SK-N-SH treated with all-trans-retinoic acid at 6 μM for 48 hours (cell line): ENCODE data around the gene RNF43.

Source experiments
- ATAC-seq: fragments of 200-7000 bp; cut with Tn5 transposase; 3 replicates; pipeline ENCODE4 v1.9.1; 2020; ENCODE audit warnings: mild to moderate bottlenecking, moderate library complexity
- BACH2 ChIP-seq: fragments of 250-450 bp; sonication (Bioruptor Pico); IDR thresholded peaks from 2 replicates; pipeline ENCODE4 v1.9.0; 2021; ENCODE audit warnings: mild to moderate bottlenecking, borderline replicate concordance
- CSDC2 ChIP-seq: fragments of 250-450 bp; sonication (Bioruptor Pico); IDR thresholded peaks from 2 replicates; pipeline ENCODE4 v1.5.0; 2020; ENCODE audit warnings: mild to moderate bottlenecking, moderate library complexity
- ESRRG ChIP-seq: fragments of 250-450 bp; sonication (Bioruptor Pico); IDR thresholded peaks from 2 replicates; pipeline ENCODE4 v1.6.1; 2021; ENCODE audit warnings: mild to moderate bottlenecking
- GLIS3 ChIP-seq: fragments of 250-450 bp; sonication (Bioruptor Pico); IDR thresholded peaks from 2 replicates; pipeline ENCODE4 v1.5.0; 2020; ENCODE audit warnings: mild to moderate bottlenecking, moderate library complexity
- ISL1 ChIP-seq: fragments of 250-450 bp; sonication (Bioruptor Pico); IDR thresholded peaks from 2 replicates; pipeline ENCODE4 v2.1.2; 2022; ENCODE audit warnings: mild to moderate bottlenecking, moderate library complexity
- OSR1 ChIP-seq: fragments of 250-450 bp; sonication (Bioruptor Pico); IDR thresholded peaks from 2 replicates; pipeline ENCODE4 v1.8.0; 2022; ENCODE audit warnings: moderate library complexity, mild to moderate bottlenecking, inconsistent platforms
- PPARA ChIP-seq: fragments of 250-450 bp; sonication (Bioruptor Pico); IDR thresholded peaks from 2 replicates; pipeline ENCODE4 v1.5.0; 2020; ENCODE audit warnings: mild to moderate bottlenecking, borderline replicate concordance
- RARB ChIP-seq: fragments of 250-450 bp; sonication (Bioruptor Pico); IDR thresholded peaks from 2 replicates; pipeline ENCODE4 v1.8.0; 2021; ENCODE audit warnings: mild to moderate bottlenecking, moderate library complexity
- SNAI2 ChIP-seq: fragments of 250-450 bp; sonication (Bioruptor Pico); IDR thresholded peaks from 2 replicates; pipeline ENCODE4 v1.5.0; 2020; ENCODE audit warnings: mild to moderate bottlenecking, moderate library complexity
- TOX ChIP-seq: fragments of 250-450 bp; sonication (Bioruptor Pico); IDR thresholded peaks from 2 replicates; pipeline ENCODE4 v1.8.0; 2021; ENCODE audit warnings: mild to moderate bottlenecking, moderate library complexity, borderline replicate concordance
- ZC3H10 ChIP-seq: fragments of 250-450 bp; sonication (Bioruptor Pico); IDR thresholded peaks from 2 replicates; pipeline ENCODE4 v1.5.1; 2021; ENCODE audit warnings: mild to moderate bottlenecking, moderate library complexity
- ZFP3 ChIP-seq: fragments of 250-450 bp; sonication (Bioruptor Pico); IDR thresholded peaks from 2 replicates; pipeline ENCODE4 v1.5.0; 2020; ENCODE audit warnings: mild to moderate bottlenecking, moderate library complexity
- ZFP30 ChIP-seq: fragments of 450-650 bp; formaldehyde crosslinking; IDR thresholded peaks from 2 replicates; pipeline ENCODE4 v1.5.0; 2022; ENCODE audit warnings: mild to moderate bottlenecking, moderate library complexity
- ZNF565 ChIP-seq: fragments of 450-650 bp; formaldehyde crosslinking; conservative IDR thresholded peaks from 2 replicates; pipeline ENCODE4 v1.5.0; 2020; ENCODE audit warnings: low read depth, mild to moderate bottlenecking, moderate library complexity
- ZNF70 ChIP-seq: fragments of 450-650 bp; formaldehyde crosslinking; IDR thresholded peaks from 2 replicates; pipeline ENCODE4 v1.5.0; 2020; ENCODE audit warnings: mild to moderate bottlenecking, moderate library complexity
- ZNF8 ChIP-seq: fragments of 450-650 bp; formaldehyde crosslinking; IDR thresholded peaks from 2 replicates; pipeline ENCODE4 v1.5.0; 2020; ENCODE audit warnings: mild to moderate bottlenecking, moderate library complexity
- TF ChIP-seq, protein P1 (sequence below): fragments of 250-450 bp; sonication (Bioruptor Pico); IDR thresholded peaks from 2 replicates; pipeline ENCODE4 v1.8.0; 2020; ENCODE audit warnings: mild to moderate bottlenecking, moderate library complexity, borderline replicate concordance
- TF ChIP-seq, protein P2 (sequence below): fragments of 250-450 bp; sonication (Bioruptor Pico); IDR thresholded peaks from 2 replicates; pipeline ENCODE4 v1.5.1; 2020; ENCODE audit warnings: low read depth, mild to moderate bottlenecking, moderate library complexity
- TF ChIP-seq, protein P3 (sequence below): fragments of 250-450 bp; sonication (Bioruptor Pico); IDR thresholded peaks from 2 replicates; pipeline ENCODE4 v1.5.0; 2020; ENCODE audit warnings: mild to moderate bottlenecking, moderate library complexity
- TF ChIP-seq, protein P4 (sequence below): fragments of 250-450 bp; sonication (Bioruptor Pico); IDR thresholded peaks from 2 replicates; pipeline ENCODE4 v1.5.1; 2021; ENCODE audit warnings: mild to moderate bottlenecking, moderate library complexity
- TF ChIP-seq, protein P5 (sequence below): fragments of 250-450 bp; sonication (Bioruptor Pico); IDR thresholded peaks from 2 replicates; pipeline ENCODE4 v1.8.0; 2021; ENCODE audit warnings: low read depth, mild to moderate bottlenecking, moderate library complexity, borderline replicate concordance

RNF43 gene

DNA sequence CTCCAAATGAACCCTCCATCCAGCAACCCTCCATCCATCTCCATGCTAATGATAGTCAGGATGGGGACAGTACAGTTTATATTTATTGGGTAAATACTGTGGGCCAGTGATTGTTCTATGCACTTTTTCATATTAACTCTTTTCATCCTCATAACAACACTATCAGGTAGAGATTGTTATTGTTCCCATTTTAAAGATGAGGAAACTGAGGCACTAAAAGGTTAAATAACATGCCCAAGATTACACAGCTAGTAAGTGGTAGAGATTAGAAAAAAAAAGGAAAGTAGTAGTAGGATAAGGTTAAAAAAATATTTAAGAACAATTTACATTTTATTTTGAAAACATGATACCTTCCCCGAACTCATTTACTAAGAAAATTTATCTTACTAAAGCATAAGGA, 43.4 kb downstream of the RNF43 start:
- ATAC-seq, result no peak
- TF ChIP-seq, protein P1, sequence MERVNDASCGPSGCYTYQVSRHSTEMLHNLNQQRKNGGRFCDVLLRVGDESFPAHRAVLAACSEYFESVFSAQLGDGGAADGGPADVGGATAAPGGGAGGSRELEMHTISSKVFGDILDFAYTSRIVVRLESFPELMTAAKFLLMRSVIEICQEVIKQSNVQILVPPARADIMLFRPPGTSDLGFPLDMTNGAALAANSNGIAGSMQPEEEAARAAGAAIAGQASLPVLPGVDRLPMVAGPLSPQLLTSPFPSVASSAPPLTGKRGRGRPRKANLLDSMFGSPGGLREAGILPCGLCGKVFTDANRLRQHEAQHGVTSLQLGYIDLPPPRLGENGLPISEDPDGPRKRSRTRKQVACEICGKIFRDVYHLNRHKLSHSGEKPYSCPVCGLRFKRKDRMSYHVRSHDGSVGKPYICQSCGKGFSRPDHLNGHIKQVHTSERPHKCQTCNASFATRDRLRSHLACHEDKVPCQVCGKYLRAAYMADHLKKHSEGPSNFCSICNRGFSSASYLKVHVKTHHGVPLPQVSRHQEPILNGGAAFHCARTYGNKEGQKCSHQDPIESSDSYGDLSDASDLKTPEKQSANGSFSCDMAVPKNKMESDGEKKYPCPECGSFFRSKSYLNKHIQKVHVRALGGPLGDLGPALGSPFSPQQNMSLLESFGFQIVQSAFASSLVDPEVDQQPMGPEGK, result no peak
- no peak for TF ChIP-seq OSR1 (CRISPR knock-in tag)
- TF ChIP-seq ISL1, result no peak
- TF ChIP-seq, protein P2, sequence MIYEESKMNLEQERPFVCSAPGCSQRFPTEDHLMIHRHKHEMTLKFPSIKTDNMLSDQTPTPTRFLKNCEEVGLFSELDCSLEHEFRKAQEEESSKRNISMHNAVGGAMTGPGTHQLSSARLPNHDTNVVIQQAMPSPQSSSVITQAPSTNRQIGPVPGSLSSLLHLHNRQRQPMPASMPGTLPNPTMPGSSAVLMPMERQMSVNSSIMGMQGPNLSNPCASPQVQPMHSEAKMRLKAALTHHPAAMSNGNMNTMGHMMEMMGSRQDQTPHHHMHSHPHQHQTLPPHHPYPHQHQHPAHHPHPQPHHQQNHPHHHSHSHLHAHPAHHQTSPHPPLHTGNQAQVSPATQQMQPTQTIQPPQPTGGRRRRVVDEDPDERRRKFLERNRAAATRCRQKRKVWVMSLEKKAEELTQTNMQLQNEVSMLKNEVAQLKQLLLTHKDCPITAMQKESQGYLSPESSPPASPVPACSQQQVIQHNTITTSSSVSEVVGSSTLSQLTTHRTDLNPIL (CRISPR knock-in tag), result no peak
- TF ChIP-seq, protein P3, sequence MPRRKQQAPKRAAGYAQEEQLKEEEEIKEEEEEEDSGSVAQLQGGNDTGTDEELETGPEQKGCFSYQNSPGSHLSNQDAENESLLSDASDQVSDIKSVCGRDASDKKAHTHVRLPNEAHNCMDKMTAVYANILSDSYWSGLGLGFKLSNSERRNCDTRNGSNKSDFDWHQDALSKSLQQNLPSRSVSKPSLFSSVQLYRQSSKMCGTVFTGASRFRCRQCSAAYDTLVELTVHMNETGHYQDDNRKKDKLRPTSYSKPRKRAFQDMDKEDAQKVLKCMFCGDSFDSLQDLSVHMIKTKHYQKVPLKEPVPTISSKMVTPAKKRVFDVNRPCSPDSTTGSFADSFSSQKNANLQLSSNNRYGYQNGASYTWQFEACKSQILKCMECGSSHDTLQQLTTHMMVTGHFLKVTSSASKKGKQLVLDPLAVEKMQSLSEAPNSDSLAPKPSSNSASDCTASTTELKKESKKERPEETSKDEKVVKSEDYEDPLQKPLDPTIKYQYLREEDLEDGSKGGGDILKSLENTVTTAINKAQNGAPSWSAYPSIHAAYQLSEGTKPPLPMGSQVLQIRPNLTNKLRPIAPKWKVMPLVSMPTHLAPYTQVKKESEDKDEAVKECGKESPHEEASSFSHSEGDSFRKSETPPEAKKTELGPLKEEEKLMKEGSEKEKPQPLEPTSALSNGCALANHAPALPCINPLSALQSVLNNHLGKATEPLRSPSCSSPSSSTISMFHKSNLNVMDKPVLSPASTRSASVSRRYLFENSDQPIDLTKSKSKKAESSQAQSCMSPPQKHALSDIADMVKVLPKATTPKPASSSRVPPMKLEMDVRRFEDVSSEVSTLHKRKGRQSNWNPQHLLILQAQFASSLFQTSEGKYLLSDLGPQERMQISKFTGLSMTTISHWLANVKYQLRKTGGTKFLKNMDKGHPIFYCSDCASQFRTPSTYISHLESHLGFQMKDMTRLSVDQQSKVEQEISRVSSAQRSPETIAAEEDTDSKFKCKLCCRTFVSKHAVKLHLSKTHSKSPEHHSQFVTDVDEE, result no peak
- no peak for TF ChIP-seq ZNF8 (CRISPR knock-in tag)
- TF ChIP-seq, protein P4, sequence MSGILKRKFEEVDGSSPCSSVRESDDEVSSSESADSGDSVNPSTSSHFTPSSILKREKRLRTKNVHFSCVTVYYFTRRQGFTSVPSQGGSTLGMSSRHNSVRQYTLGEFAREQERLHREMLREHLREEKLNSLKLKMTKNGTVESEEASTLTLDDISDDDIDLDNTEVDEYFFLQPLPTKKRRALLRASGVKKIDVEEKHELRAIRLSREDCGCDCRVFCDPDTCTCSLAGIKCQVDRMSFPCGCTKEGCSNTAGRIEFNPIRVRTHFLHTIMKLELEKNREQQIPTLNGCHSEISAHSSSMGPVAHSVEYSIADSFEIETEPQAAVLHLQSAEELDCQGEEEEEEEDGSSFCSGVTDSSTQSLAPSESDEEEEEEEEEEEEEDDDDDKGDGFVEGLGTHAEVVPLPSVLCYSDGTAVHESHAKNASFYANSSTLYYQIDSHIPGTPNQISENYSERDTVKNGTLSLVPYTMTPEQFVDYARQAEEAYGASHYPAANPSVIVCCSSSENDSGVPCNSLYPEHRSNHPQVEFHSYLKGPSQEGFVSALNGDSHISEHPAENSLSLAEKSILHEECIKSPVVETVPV (CRISPR knock-in tag), result no peak
- no peak for TF ChIP-seq RARB (CRISPR knock-in tag)
- TF ChIP-seq PPARA (CRISPR knock-in tag), result no peak
- TF ChIP-seq ZC3H10 (CRISPR knock-in tag), result no peak
- no peak for TF ChIP-seq ZNF70
- TF ChIP-seq SNAI2 (CRISPR knock-in tag), result no peak
- TF ChIP-seq TOX, result no peak
- TF ChIP-seq, protein P5, sequence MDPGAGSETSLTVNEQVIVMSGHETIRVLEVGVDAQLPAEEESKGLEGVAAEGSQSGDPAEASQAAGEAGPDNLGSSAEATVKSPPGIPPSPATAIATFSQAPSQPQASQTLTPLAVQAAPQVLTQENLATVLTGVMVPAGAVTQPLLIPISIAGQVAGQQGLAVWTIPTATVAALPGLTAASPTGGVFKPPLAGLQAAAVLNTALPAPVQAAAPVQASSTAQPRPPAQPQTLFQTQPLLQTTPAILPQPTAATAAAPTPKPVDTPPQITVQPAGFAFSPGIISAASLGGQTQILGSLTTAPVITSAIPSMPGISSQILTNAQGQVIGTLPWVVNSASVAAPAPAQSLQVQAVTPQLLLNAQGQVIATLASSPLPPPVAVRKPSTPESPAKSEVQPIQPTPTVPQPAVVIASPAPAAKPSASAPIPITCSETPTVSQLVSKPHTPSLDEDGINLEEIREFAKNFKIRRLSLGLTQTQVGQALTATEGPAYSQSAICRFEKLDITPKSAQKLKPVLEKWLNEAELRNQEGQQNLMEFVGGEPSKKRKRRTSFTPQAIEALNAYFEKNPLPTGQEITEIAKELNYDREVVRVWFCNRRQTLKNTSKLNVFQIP, result no peak
- TF ChIP-seq ZFP30 (CRISPR knock-in tag), result no peak
- no peak for TF ChIP-seq BACH2
- TF ChIP-seq ZNF565, result no peak
- TF ChIP-seq GLIS3 (CRISPR knock-in tag), result no peak
- TF ChIP-seq ESRRG (CRISPR knock-in tag), result no peak
- TF ChIP-seq ZFP3 (CRISPR knock-in tag), result no peak

DNA sequence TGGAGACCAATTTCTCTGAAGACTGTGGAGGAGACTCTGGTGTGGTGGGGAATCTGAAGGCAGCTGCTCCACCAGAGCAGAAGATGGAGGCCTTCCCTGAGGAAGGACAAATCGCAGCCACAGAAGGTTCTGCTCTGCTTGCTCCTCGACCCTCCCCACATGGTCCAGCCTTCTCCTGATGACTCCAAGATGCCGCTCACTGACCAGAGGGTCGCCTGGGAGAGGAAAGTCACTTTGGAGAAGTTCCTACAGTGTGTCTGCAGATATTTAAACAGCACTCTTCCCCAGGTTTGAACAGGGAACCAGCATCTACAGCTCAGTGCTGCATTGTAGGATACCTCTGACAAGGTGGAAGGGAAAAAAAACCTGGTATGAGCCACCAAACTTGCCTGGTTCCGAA, 44.3 kb downstream of the RNF43 start:
- ATAC-seq, result no peak
- TF ChIP-seq, protein P1, result no peak
- TF ChIP-seq CSDC2 (CRISPR knock-in tag) (no peak), ISL1 (no peak)
- TF ChIP-seq, protein P5, result no peak
- TF ChIP-seq, protein P2 (CRISPR knock-in tag), result no peak
